Nephron progenitor cell (in vitro differentiated cells): ENCODE data around the gene EMILIN2.
"Not testable (repeated sequence)": the region's sequence is repeated elsewhere in the genome, so short reads cannot be mapped to it uniquely, and the experiment has no call there.

Source experiments
- DNase-seq: peaks from one replicate; pipeline ENCODE4 v3.0.0; 2021
- H3K27ac Mint-ChIP-seq: 2 replicates; pipeline ENCODE4 v1.8.0; 2021; ENCODE audit warnings: mild to moderate bottlenecking, moderate library complexity, mixed read lengths
- H3K27me3 Mint-ChIP-seq: 2 replicates; pipeline ENCODE4 v1.8.0; 2021; ENCODE audit warnings: mild to moderate bottlenecking, low read depth, mixed read lengths; ENCODE audit not compliant: poor library complexity
- H3K36me3 Mint-ChIP-seq: 2 replicates; pipeline ENCODE4 v1.8.0; 2021; ENCODE audit warnings: low read depth, mixed read lengths
- H3K4me1 Mint-ChIP-seq: 2 replicates; pipeline ENCODE4 v1.8.0; 2021; ENCODE audit warnings: mixed read lengths
- H3K4me3 Mint-ChIP-seq: 2 replicates; pipeline ENCODE4 v1.8.0; 2021; ENCODE audit warnings: mild to moderate bottlenecking, moderate library complexity, mixed read lengths
- H3K9me3 Mint-ChIP-seq: 2 replicates; pipeline ENCODE4 v1.8.0; 2021; ENCODE audit warnings: mild to moderate bottlenecking, moderate library complexity, mixed read lengths
- CTCF ChIP-seq: fragments of 200-600 bp; sonication (generic); IDR thresholded peaks from 2 replicates; pipeline ENCODE4 v1.5.0; 2021; ENCODE audit warnings: antibody characterized with exemption

Gene EMILIN2

GRCh38 chr18:2848247-2849246, 1.7 kb downstream of the EMILIN2 start:
- H3K27me3 Mint-ChIP-seq: peaks cover 62% of the 10 kb centered on the region
- no peak for DNase-seq
- TF ChIP-seq CTCF: no peak

GRCh38 chr18:2850816-2851215, 4.0 kb downstream of the EMILIN2 start:
- Mint-ChIP-seq H3K36me3 (no peaks in the 10 kb centered on the region), H3K9me3 (no peaks in the 10 kb centered on the region), H3K4me1 (peaks cover 36% of the 10 kb centered on the region), H3K27ac (no peak overlapping the region), H3K4me3 (no peak overlapping the region), H3K27me3 (peaks cover 44% of the 10 kb centered on the region)
- no peak for TF ChIP-seq CTCF
- DNase-seq: no peak

More at GRCh38 chr18:2848247-2849246, 1.7 kb downstream of the EMILIN2 start:
- Mint-ChIP-seq H3K36me3 (no peaks in the 10 kb centered on the region), H3K4me3 (peak overlapping the region; percentile 91), H3K9me3 (no peaks in the 10 kb centered on the region), H3K27ac (no peak overlapping the region), H3K4me1 (peaks cover 28% of the 10 kb centered on the region)

- H3K27me3 Mint-ChIP-seq: peaks cover 34% of the 10 kb centered on the region
- TF ChIP-seq CTCF: no peak
These were observed 5.0 kb downstream of the EMILIN2 start for GRCh38 chr18:2851771-2852170.

GRCh38 chr18:2852460-2852859, 5.7 kb downstream of the EMILIN2 start:
- not testable (repeated sequence) for H3K36me3 Mint-ChIP-seq, H3K4me3 Mint-ChIP-seq, H3K27ac Mint-ChIP-seq, DNase-seq, H3K9me3 Mint-ChIP-seq
- Mint-ChIP-seq H3K27me3 (peaks cover 32% of the 10 kb centered on the region), H3K4me1 (peaks cover 43% of the 10 kb centered on the region)

More at GRCh38 chr18:2851771-2852170, 5.0 kb downstream of the EMILIN2 start:
- peaks cover 36% of the 10 kb centered on the region for H3K4me1 Mint-ChIP-seq
- no peak overlapping the region for H3K27ac Mint-ChIP-seq
- no peaks in the 10 kb centered on the region for H3K36me3 Mint-ChIP-seq
- H3K9me3 Mint-ChIP-seq: no peaks in the 10 kb centered on the region
- no peak overlapping the region for H3K4me3 Mint-ChIP-seq
- DNase-seq: no peak

GRCh38 chr18:2853173-2853925, 6.5 kb downstream of the EMILIN2 start:
- peaks cover 39% of the 10 kb centered on the region for H3K4me1 Mint-ChIP-seq
- no peak overlapping the region for H3K4me3 Mint-ChIP-seq
- no peaks in the 10 kb centered on the region for H3K36me3 Mint-ChIP-seq
- DNase-seq: no peak
- no peak overlapping the region for H3K27ac Mint-ChIP-seq
- H3K27me3 Mint-ChIP-seq: peaks cover 23% of the 10 kb centered on the region
- no peak for TF ChIP-seq CTCF
- H3K9me3 Mint-ChIP-seq: no peaks in the 10 kb centered on the region
